HG02981 (cell line): ENCODE results near the gene LCN2.

Experiments
- ATAC-seq: cut with Tn5 transposase; IDR thresholded peaks from one replicate; pipeline ENCODE4 v1.9.1; 2021; ENCODE audit warnings: mild to moderate bottlenecking, moderate library complexity; ENCODE audit not compliant: unreplicated experiment

Gene LCN2

GRCh38 chr9:128114326-128115186 is 34.7 kb upstream of the LCN2 start:
- ATAC-seq: no peak

GRCh38 chr9:128115187-128116103 is 33.8 kb upstream of the LCN2 start:
- ATAC-seq: no peak

DNA sequence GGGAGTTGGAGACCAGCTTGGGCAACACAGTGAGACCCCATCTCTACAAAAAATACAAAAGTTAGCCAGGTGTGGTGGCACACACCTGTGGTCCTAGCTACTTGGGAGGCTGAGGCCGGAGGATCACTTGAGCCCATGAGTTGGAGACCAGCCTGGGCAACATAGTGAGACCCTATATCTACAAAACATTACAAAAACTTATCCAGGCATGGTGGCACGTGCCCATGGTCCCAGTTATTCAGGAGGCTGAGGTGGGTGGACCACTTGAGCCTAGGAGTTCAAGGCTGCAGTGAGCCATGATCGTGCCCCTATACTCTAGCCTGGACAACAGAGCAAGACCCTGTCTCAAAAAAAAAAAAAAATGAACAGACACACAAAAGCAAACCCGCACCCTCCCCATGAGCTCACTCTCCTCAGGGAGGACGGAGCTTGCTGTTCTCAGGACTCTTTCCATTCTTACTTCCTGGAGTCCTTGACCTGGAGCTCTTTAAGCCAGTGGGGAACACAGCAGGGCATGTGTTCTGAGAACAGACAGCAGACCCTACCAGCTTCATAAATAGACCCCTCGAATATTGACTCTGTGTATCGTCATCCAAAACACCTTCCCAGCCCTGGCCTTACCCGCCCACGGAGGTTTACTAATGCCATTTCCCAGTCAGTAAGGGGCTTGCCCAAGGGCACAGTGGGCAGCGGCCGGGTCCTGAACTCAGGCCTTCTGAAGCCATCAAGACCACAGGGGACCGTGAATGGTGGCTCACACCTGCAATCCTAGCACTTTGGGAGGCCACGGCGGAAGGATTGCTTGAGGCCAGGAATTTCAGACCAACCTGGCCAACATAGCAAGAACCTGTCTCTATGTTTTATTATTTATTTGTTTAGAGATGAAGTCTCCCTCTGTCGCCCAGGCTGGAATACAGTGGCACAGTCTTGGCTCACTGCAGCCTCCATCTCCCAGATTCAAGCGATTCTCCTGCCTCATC is 32.9 kb upstream of the LCN2 start:
- no peak for ATAC-seq

GRCh38 chr9:128117613-128118471 is 31.4 kb upstream of the LCN2 start:
- ATAC-seq: peak; percentile 59

DNA sequence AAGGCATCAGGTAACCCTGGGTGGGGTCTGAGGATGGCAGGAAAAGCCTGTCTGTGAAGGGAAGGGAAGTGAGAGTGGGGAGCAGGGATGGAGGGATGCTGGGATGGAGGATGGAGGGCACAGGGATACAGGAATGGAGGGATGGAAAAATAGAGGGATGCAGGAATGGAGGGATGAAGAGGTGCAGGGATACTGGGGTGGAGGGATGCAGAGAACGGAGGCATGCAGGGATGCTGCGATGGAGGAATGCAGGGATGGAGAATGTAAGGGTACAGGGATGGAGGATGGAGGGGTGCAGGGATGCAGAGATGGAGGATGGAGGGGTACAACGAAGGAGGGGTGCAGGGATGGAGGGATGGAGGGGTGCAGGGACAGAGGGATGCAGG is 30.8 kb upstream of the LCN2 start:
- ATAC-seq: no peak

DNA sequence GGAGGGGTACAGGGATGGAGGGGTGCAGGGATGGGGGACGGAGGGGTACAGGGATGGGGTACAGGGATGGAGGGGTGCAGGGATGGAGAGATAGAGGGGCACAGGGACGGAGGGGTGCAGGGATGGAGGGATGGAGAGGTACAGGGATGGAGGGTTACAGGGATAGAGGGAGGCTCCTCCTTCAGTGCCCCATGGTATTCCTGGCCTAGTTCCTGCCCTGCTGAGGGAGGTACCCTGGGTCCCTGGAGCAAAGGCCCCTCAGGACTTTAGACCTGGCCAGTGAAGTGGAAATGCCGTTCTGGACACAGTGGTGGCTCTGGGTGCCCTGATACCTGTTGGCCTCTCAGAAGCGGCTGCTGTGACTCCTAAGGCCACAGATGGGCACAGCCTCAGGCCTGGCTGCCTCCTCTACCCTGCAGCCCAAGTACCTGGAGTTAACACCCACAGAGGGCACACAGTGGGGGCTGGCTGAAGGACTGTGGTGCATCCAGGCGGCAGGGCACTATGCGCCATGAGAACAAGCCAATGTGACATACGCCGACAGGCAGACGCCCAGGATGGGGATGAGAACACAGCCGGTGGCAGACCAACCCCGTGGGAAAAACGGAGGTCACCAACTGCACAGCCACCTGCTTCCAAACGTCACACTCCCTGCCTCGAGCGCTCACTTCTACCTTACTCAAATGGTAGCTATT is 30.1 kb upstream of the LCN2 start:
- no peak for ATAC-seq

- no peak for ATAC-seq
Observed at GRCh38 chr9:128120061-128120740, 29.1 kb upstream of the LCN2 start.

GRCh38 chr9:128120741-128121465 is 28.4 kb upstream of the LCN2 start:
- no peak for ATAC-seq

DNA sequence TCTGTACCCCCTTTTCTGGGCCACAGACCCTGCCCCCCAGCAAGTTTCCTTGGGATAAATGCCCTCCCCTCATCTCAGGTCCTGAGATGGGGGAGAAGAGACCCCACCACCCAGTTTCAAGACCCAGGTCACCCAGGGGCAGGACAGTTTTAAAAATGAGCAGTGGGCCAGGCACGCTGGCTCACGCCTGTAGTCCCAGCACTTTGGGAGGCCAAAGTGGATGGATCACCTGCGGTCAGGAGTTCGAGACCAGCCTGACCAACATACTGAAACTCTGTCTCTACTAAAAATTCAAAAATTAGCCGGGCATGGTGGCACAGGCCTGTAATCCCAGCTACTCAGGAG is 27.8 kb upstream of the LCN2 start:
- no peak for ATAC-seq

- no peak for ATAC-seq
Observed at GRCh38 chr9:128121924-128122808, 27.1 kb upstream of the LCN2 start.

- ATAC-seq: no peak
Observed at GRCh38 chr9:128122809-128123175, 26.5 kb upstream of the LCN2 start.

DNA sequence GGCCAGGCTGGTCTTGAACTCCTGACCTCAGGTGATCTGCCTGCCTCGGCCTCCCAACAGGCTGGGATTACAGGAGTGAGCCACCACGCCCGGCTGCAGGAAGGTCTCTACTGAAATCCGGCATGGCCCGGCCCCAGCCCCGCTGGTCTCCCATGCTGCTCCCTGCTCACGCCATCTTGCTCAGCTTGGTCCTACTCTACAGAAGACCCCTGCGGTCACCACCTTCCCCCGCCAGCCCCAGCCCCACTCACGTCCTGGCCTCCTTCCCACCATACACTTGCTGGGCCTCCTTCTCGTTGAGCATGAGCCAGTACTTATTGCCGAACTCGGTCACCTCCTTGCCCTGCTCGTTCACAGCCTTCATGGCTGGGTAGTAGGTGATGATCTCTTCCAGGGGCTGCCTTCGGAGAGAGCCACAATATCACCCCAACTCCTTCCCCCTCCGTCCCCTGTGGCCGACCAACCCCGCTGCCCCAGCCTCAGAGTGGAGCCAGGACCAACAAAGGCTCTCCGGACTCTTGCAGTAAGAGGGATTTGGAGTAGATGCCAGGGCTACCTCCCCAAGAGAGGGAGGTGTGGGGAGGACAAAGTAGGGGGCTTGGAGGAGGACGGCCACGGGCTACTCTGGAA is 25.7 kb upstream of the LCN2 start:
- no peak for ATAC-seq

DNA sequence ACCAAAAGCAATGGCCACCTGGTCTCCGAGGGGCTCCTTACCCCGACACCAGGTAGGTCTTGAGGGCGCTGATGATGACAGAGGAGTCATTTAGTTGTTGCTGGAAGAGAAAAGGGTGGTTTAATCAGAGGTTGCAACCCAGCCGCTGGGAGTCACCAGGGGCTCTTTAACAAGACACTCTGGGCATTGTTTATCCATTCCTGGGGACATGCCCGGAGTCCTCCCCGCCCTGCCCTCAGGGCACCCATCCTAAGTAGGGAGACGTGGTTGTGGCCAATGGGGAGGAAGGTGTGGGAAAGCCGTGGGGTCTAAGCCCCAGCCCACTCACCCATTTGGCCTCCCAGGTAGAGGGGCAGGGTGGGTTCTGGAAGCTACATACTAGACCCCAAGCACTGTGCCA is 24.8 kb upstream of the LCN2 start:
- ATAC-seq: no peak

DNA sequence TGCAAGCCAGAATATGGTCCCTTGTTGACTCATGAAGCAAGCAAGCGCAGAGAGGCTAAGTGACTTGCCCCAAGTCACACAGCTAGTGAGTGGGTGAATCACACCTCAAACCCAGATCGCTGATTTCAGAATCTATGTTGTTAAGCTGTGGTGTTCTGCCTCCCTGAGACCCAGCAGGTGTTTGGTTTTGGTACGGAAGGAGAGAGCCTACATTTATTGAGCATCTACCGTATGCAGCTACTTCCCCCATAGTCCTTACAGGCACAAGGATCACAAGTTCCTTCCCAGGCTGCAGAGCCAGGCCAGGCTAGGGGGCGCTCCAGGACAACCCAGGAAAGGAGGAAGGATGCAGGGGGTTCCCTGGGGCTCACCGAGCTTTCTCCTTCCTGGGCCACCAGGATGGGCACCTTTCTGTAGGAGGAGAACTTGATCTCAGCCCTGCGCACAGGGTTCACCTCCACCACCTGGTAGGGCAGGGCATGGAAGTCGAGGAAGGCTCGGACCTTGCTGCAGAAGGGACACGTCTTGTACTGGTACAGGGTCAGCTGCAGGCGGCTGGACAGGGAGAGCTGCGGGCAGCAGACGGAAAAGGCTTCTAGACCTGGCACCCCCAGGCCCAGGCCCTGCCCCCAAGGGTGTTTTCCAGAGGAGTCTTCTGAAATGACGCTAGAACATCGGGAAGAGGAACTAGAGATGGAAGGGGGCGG is 24.2 kb upstream of the LCN2 start:
- no peak for ATAC-seq

DNA sequence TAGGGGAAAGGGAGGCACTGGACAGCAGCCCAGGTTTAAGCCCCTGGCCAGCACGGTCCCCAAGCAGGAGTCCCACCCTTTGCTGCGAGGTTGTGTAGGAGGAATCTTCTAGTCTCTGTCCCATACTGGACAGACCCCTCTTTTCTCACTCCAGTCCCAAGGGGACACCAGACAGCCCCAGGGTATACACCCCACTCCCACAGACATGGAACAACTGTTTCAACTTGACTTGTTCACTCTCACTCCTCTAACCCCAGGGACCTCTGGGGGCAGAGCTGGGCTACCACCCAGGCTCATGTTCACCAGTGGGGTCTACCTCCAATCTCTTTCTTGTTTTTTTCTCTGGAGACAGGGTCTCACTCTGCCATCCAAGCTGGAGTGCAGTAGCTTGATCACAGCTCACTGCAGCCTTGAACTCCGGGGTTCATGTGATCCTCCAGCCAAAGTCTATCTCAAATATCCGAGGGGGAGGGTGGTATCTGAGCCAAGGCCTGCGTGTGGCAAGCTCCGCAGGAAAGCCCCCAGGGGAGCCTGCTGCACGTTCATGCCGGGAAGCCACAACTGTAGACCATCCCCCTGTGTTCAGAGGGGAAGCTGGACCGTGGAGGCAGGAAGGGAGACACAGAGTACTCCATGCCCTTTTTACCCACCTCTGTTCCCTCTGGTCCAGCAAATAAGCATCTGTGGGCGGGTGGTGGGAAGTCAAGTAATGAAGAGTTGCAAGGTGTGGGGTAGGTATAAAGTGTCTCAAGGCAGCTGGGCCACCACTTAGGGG is 23.5 kb upstream of the LCN2 start:
- ATAC-seq: no peak
